RWPE2 (cell line): ENCODE data around the gene CD28.

Experiments used
- ATAC-seq: fragments of 200-7000 bp; cut with Tn5 transposase; 3 replicates; pipeline ENCODE4 v1.9.1; 2021; ENCODE audit warnings: low read depth
- DNase-seq: peaks from one replicate; pipeline ENCODE4 v3.0.0-alpha.2; 2020; ENCODE audit warnings: low spot score
- H3K27ac ChIP-seq: fragments of 450-650 bp; 2 replicates; pipeline ENCODE4 v1.5.1; 2017; ENCODE audit warnings: mild to moderate bottlenecking; ENCODE audit not compliant: poor library complexity, severe bottlenecking
- H3K27me3 ChIP-seq: fragments of 250-450 bp; sonication (Bioruptor Pico); 2 replicates; pipeline ENCODE4 v1.5.1; 2021; ENCODE audit warnings: mild to moderate bottlenecking, moderate library complexity; ENCODE audit not compliant: insufficient read depth, poor library complexity, severe bottlenecking
- H3K36me3 ChIP-seq: fragments of 250-450 bp; sonication (Bioruptor Pico); 2 replicates; pipeline ENCODE4 v1.5.1; 2020; ENCODE audit warnings: low read depth, mild to moderate bottlenecking, moderate library complexity
- H3K4me1 ChIP-seq: fragments of 250-450 bp; sonication (Bioruptor Pico); 2 replicates; pipeline ENCODE4 v1.5.1; 2021; ENCODE audit warnings: mild to moderate bottlenecking, moderate library complexity; ENCODE audit not compliant: insufficient read depth, poor library complexity, severe bottlenecking
- H3K4me3 ChIP-seq: fragments of 250-450 bp; sonication (Bioruptor Pico); 2 replicates; pipeline ENCODE4 v1.5.1; 2021; ENCODE audit warnings: mild to moderate bottlenecking, moderate library complexity; ENCODE audit not compliant: severe bottlenecking
- H3K9me3 ChIP-seq: fragments of 250-450 bp; sonication (Bioruptor Pico); 2 replicates; pipeline ENCODE4 v1.5.1; 2021; ENCODE audit warnings: mild to moderate bottlenecking, moderate library complexity; ENCODE audit not compliant: severe bottlenecking
- TF ChIP-seq, protein P1 (sequence below): fragments of 450-650 bp; IDR thresholded peaks from one replicate; pipeline ENCODE4 v1.5.1; 2017; ENCODE audit warnings: mild to moderate bottlenecking, moderate library complexity; ENCODE audit not compliant: poor library complexity, severe bottlenecking

The CD28 gene

DNA sequence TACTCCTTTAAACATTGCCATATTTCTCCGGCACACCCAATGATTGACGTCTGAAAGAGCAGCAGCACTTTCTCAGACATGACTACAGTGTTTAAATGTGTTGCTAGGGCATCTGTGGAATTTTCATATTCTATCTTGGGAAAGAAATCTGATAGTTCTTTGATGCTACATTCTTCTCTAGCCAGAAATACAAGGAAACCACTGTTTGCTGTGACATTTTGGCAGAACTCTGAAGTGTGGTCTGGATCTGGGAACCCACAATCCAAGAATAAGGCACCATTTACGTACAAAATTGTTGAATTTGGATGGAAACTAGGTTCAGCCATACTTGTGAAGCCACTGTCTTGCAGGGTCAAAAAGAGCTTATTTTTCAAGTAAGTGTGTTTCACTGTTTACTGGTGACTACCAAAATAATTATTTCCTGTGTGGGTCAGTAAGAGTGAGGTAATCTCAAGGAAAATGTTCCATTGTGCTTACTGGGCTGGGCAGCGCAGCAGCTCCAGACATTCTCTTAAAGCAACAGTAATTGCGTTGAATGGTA is 21.3 kb upstream of the CD28 start:
- H3K27me3 ChIP-seq: no peaks in the 10 kb centered on the region

GRCh38 chr2:203685789-203686420 is 20.5 kb upstream of the CD28 start:
- ATAC-seq (no peak), DNase-seq (no peak)
- Histone ChIP-seq H3K9me3 (no peaks in the 10 kb centered on the region), H3K4me3 (no peak overlapping the region), H3K36me3 (no peaks in the 10 kb centered on the region), H3K27me3 (no peaks in the 10 kb centered on the region), H3K4me1 (peaks cover 61% of the 10 kb centered on the region), H3K27ac (peak overlapping the region; percentile 85)
- TF ChIP-seq, protein P1, sequence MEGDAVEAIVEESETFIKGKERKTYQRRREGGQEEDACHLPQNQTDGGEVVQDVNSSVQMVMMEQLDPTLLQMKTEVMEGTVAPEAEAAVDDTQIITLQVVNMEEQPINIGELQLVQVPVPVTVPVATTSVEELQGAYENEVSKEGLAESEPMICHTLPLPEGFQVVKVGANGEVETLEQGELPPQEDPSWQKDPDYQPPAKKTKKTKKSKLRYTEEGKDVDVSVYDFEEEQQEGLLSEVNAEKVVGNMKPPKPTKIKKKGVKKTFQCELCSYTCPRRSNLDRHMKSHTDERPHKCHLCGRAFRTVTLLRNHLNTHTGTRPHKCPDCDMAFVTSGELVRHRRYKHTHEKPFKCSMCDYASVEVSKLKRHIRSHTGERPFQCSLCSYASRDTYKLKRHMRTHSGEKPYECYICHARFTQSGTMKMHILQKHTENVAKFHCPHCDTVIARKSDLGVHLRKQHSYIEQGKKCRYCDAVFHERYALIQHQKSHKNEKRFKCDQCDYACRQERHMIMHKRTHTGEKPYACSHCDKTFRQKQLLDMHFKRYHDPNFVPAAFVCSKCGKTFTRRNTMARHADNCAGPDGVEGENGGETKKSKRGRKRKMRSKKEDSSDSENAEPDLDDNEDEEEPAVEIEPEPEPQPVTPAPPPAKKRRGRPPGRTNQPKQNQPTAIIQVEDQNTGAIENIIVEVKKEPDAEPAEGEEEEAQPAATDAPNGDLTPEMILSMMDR: no peak

More for the DNA sequence above, 21.3 kb upstream of the CD28 start:
- peak overlapping the region; percentile 85 for H3K27ac ChIP-seq
- TF ChIP-seq, protein P1: no peak
- peaks cover 61% of the 10 kb centered on the region for H3K4me1 ChIP-seq
- ATAC-seq: peak; percentile 51
- no peaks in the 10 kb centered on the region for H3K9me3 ChIP-seq
- no peaks in the 10 kb centered on the region for H3K36me3 ChIP-seq
- H3K4me3 ChIP-seq: no peak overlapping the region
- no peak for DNase-seq

- ATAC-seq: peak; percentile 54
- no peaks in the 10 kb centered on the region for H3K9me3 ChIP-seq
- H3K27me3 ChIP-seq: no peaks in the 10 kb centered on the region
- TF ChIP-seq, protein P1: no peak
- H3K36me3 ChIP-seq: no peaks in the 10 kb centered on the region
- DNase-seq: no peak
- no peak overlapping the region for H3K4me3 ChIP-seq
- peak overlapping the region; percentile 85 for H3K27ac ChIP-seq
- peaks cover 56% of the 10 kb centered on the region for H3K4me1 ChIP-seq
Measured at GRCh38 chr2:203687165-203687564, 19.3 kb upstream of the CD28 start.

DNA sequence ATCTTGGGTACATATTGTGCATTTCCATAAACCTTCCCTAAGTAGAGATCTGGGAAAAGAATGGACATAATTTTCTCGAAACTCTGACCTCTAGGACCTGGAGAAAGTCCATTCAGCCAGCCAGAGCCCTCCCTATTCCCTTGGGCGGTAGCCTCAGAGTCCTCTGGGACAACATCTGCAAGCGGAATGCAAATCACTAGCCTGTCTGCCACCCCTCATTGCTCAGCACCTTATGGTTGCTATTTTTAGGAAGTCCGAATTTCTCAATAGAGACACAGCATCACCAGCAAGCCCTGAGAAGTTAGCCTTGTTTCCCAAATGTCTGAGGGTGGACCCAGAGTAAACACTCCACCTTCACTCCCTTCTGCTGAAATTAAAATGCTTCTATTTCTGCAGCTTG is 17.6 kb upstream of the CD28 start:
- Histone ChIP-seq H3K27me3 (no peaks in the 10 kb centered on the region), H3K9me3 (no peaks in the 10 kb centered on the region), H3K36me3 (no peaks in the 10 kb centered on the region), H3K4me3 (no peak overlapping the region), H3K27ac (no peak overlapping the region), H3K4me1 (peaks cover 40% of the 10 kb centered on the region)
- TF ChIP-seq, protein P1: no peak
- no peak for ATAC-seq
- DNase-seq: no peak
